Panc1 (cell line): ENCODE data around the gene CDKN2AIP. TPM values are rescaled to one million over a fixed set of nuclear protein-coding genes. Genes with fewer than 3 reads are reported as not detected.

Source experiments
- ATAC-seq: fragments of 200-7000 bp; cut with Tn5 transposase; 2 replicates; pipeline ENCODE4 v1.9.1; 2020; ENCODE audit warnings: mild to moderate bottlenecking, moderate library complexity
- BruUV-seq: library from RNA; stranded (reverse); fragments of 400-500 nt; replicated peaks from 2 replicates; lab custom pipeline; 2021; lab: Mats Ljungman, UMichigan
- CTCF ChIA-PET: fragments of 300-600 bp; sonication (Branson Sonifier 250); formaldehyde crosslinking; loops from one replicate; lab custom pipeline; 2022; ENCODE audit warnings: antibody characterized with exemption; lab: Charles Lee
- POLR2A ChIA-PET: fragments of 300-600 bp; sonication (Branson Sonifier 250); formaldehyde crosslinking; loops from one replicate; lab custom pipeline; 2022; ENCODE audit warnings: antibody characterized with exemption; lab: Charles Lee
- DNase-seq: peaks from one replicate; pipeline ENCODE4 v3.0.0-alpha.2; 2010; ENCODE audit warnings: low read depth, low spot score
- H3K27ac ChIP-seq: 2 replicates; pipeline ENCODE4 v1.5.1; 2011; ENCODE audit warnings: mild to moderate bottlenecking, low read length, inconsistent platforms
- H3K27me3 ChIP-seq: fragments of 200-500 bp; sonication (Bioruptor generic); 2 replicates; pipeline ENCODE4 v1.6.0; 2014; ENCODE audit warnings: low read length, inconsistent platforms; ENCODE audit not compliant: control insufficient read depth, insufficient read depth
- H3K36me3 ChIP-seq: fragments of 200-500 bp; sonication (Bioruptor generic); 2 replicates; pipeline ENCODE4 v1.5.1; 2014; ENCODE audit warnings: inconsistent platforms, mild to moderate bottlenecking, low read length, moderate library complexity; ENCODE audit not compliant: control insufficient read depth, insufficient read depth
- H3K4me1 ChIP-seq: 2 replicates; pipeline ENCODE4 v1.5.1; 2011; ENCODE audit warnings: inconsistent platforms, mild to moderate bottlenecking, low read length, moderate library complexity; ENCODE audit not compliant: control insufficient read depth, insufficient read depth
- H3K4me3 ChIP-seq, 2 experiments: 2 replicates each; pipeline ENCODE4 v1.5.1; 2011 to 2012; ENCODE audit warnings: low read depth in 2 of 2, low read length in 2 of 2, mild to moderate bottlenecking in 2 of 2, inconsistent platforms in 1 of 2, moderate library complexity in 1 of 2
- H3K9me3 ChIP-seq: fragments of 200-500 bp; sonication (Bioruptor generic); 2 replicates; pipeline ENCODE4 v1.5.1; 2014; ENCODE audit warnings: low read depth, mild to moderate bottlenecking, inconsistent platforms, low read length, moderate library complexity; ENCODE audit not compliant: control insufficient read depth, insufficient read depth
- POLR2AphosphoS5 ChIP-seq: IDR thresholded peaks from 2 replicates; pipeline ENCODE4 v1.6.1; 2012; ENCODE audit warnings: mild to moderate bottlenecking, low read depth, low read length, moderate library complexity
- SIN3A ChIP-seq: IDR thresholded peaks from 2 replicates; pipeline ENCODE4 v1.6.1; 2012; ENCODE audit warnings: low read depth, mild to moderate bottlenecking, low read length, moderate library complexity, borderline replicate concordance; ENCODE audit not compliant: insufficient read depth
- TCF7L2 ChIP-seq: IDR thresholded peaks from 2 replicates; pipeline ENCODE4 v1.6.1; 2011; ENCODE audit warnings: mild to moderate bottlenecking, low read depth, low read length, inconsistent platforms
- in situ Hi-C: cut with HindIII; loops from 2 replicates; pipeline ENCODE4 v1.10.0; 2016; ENCODE audit warnings: low sequenced_read_pairs, low pct_unique_long_range_greater_than_20kb
- intact Hi-C: fragments of 100-400 bp; cut with micrococcal nuclease; formaldehyde crosslinking; loops from one replicate; pipeline ENCODE4 v1.10.0; 2022; ENCODE audit not compliant: unreplicated experiment
- total RNA-seq: library from RNA; stranded (reverse); gene quantifications from one replicate; pipeline ENCODE4 v1.2.1, GENCODE V29; 2021; ENCODE audit not compliant: unreplicated experiment
- TF ChIP-seq, protein P1 (sequence below), 2 experiments: IDR thresholded peaks; 2 replicates each; pipeline ENCODE4 v1.6.1; 2011 to 2012; ENCODE audit warnings: low read depth in 2 of 2, control low read depth in 1 of 2, low read length in 1 of 2, mild to moderate bottlenecking in 1 of 2, moderate library complexity in 1 of 2; ENCODE audit not compliant: insufficient read depth in 1 of 2
- TF ChIP-seq, protein P2 (sequence below): fragments of 450-650 bp; IDR thresholded peaks from 2 replicates; pipeline ENCODE4 v1.5.1; 2017; ENCODE audit warnings: mild to moderate bottlenecking

CDKN2AIP gene
- total RNA-seq, 1 experiment from 2014 or later: 21.1 TPM

DNA sequence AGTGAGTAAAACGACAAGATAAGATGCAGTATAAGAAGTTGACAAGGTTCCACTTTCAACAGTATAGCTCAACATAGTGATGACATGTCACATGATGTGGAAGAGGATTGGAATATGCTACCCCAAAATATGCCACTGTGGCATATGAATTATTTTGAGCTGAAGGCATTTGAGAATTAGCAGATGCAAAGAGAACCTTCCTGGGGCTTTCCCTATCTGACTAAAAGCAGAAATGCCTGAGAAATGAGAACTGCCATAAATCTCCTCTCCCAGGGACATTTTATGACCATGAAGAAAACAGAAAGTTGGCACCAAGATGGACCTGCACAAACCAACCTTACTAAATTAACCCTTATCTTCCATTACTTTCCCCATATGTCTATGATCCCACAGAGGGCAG, 24.8 kb downstream of the CDKN2AIP start:
- no peak overlapping the region for H3K4me3 ChIP-seq
- H3K27ac ChIP-seq: no peak overlapping the region
- no peaks in the 10 kb centered on the region for H3K27me3 ChIP-seq
- in situ Hi-C loops: no loop called here
- ChIA-PET CTCF (no interaction called here), POLR2A (no interaction called here)
- intact Hi-C loops: no loop called here
- no peaks in the 10 kb centered on the region for H3K4me1 ChIP-seq
- H3K9me3 ChIP-seq: no peaks in the 10 kb centered on the region
- no peak for ATAC-seq
- no peak for DNase-seq
- no peaks in the 10 kb centered on the region for H3K36me3 ChIP-seq
- TF ChIP-seq, protein P1, sequence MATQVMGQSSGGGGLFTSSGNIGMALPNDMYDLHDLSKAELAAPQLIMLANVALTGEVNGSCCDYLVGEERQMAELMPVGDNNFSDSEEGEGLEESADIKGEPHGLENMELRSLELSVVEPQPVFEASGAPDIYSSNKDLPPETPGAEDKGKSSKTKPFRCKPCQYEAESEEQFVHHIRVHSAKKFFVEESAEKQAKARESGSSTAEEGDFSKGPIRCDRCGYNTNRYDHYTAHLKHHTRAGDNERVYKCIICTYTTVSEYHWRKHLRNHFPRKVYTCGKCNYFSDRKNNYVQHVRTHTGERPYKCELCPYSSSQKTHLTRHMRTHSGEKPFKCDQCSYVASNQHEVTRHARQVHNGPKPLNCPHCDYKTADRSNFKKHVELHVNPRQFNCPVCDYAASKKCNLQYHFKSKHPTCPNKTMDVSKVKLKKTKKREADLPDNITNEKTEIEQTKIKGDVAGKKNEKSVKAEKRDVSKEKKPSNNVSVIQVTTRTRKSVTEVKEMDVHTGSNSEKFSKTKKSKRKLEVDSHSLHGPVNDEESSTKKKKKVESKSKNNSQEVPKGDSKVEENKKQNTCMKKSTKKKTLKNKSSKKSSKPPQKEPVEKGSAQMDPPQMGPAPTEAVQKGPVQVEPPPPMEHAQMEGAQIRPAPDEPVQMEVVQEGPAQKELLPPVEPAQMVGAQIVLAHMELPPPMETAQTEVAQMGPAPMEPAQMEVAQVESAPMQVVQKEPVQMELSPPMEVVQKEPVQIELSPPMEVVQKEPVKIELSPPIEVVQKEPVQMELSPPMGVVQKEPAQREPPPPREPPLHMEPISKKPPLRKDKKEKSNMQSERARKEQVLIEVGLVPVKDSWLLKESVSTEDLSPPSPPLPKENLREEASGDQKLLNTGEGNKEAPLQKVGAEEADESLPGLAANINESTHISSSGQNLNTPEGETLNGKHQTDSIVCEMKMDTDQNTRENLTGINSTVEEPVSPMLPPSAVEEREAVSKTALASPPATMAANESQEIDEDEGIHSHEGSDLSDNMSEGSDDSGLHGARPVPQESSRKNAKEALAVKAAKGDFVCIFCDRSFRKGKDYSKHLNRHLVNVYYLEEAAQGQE (IDR thresholded peaks at IDR 0.05; ENCODE audit: insufficient read depth in 1 of 2, low read depth in 2 of 2, low read length in 1 of 2): no peak
- TF ChIP-seq POLR2AphosphoS5: no peak
- BruUV-seq: no TSS peak

DNA sequence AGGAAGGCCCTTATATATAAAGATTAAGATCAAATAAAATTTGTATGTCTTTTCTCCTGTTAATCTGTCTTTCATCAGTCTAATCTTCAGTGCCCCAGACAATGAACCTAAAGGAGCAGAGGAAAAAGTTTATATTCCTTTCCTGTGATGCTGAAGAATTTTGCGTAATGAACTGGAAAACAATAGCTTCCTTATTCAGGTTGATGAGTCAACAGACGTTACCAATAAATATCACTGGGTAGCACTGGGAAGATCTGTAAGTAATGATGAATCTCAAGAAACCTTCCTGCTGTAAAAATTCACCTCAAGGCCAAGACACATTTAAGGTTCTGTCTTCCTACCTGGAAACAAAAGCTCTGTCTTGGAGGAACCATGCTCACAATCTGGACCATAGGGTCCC, 25.5 kb downstream of the CDKN2AIP start:
- TF ChIP-seq, protein P1 (IDR thresholded peaks at IDR 0.05; ENCODE audit: insufficient read depth in 1 of 2, low read depth in 2 of 2, low read length in 1 of 2): no peak
- TF ChIP-seq SIN3A: no peak
- TF ChIP-seq TCF7L2: no peak
- TF ChIP-seq POLR2AphosphoS5: no peak
- TF ChIP-seq, protein P2, sequence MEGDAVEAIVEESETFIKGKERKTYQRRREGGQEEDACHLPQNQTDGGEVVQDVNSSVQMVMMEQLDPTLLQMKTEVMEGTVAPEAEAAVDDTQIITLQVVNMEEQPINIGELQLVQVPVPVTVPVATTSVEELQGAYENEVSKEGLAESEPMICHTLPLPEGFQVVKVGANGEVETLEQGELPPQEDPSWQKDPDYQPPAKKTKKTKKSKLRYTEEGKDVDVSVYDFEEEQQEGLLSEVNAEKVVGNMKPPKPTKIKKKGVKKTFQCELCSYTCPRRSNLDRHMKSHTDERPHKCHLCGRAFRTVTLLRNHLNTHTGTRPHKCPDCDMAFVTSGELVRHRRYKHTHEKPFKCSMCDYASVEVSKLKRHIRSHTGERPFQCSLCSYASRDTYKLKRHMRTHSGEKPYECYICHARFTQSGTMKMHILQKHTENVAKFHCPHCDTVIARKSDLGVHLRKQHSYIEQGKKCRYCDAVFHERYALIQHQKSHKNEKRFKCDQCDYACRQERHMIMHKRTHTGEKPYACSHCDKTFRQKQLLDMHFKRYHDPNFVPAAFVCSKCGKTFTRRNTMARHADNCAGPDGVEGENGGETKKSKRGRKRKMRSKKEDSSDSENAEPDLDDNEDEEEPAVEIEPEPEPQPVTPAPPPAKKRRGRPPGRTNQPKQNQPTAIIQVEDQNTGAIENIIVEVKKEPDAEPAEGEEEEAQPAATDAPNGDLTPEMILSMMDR: no peak
- DNase-seq: no peak
- ChIA-PET POLR2A (no interaction called here), CTCF (no interaction called here)
- Histone ChIP-seq H3K27me3 (no peaks in the 10 kb centered on the region), H3K27ac (no peak overlapping the region), H3K36me3 (no peaks in the 10 kb centered on the region), H3K4me3 (no peak overlapping the region), H3K4me1 (no peaks in the 10 kb centered on the region), H3K9me3 (no peaks in the 10 kb centered on the region)
- in situ Hi-C loops: no loop called here
- intact Hi-C loops: loop anchor here (5.0 to 10.0 kb wide), 3 partner anchors 132 to 335 kb away; no protein-coding TSS in a partner anchor
- no peak for ATAC-seq
- BruUV-seq: no TSS peak
